ENCODE results near the gene AP2M1.
A peak's percentile ranks its signal among the peaks of the same experiment; 100 is the strongest.

Gene AP2M1

GRCh38 chr3:184181596-184181995 lies 6.9 kb downstream of the AP2M1 start:
- DNase-seq, result no peak

- DNase-seq, result no peak
Measured at GRCh38 chr3:184183679-184184078, 9.0 kb downstream of the AP2M1 start.

GRCh38 chr3:184184546-184185230 lies 10.0 kb downstream of the AP2M1 start:
- DNase-seq, result no peak

- DNase-seq, result peak; percentile 99
Measured at GRCh38 chr3:184185461-184186183, 11.0 kb downstream of the AP2M1 start.

- no peak for DNase-seq
Measured at GRCh38 chr3:184186184-184186901, 11.7 kb downstream of the AP2M1 start, which contains the start of gene ABCF3. TSS of gene ABCF3 (plus strand) at chr3:184186199. CDS start at chr3:184186208, 9 bp downstream.

GRCh38 chr3:184186902-184187207 lies 12.2 kb downstream of the AP2M1 start:
- no peak for DNase-seq

GRCh38 chr3:184188080-184188479 lies 13.4 kb downstream of the AP2M1 start:
- DNase-seq, result no peak

- no peak for DNase-seq
Measured at GRCh38 chr3:184189421-184189820, 14.8 kb downstream of the AP2M1 start.

- DNase-seq, result no peak
Measured at GRCh38 chr3:184192889-184193288, 18.2 kb downstream of the AP2M1 start.

GRCh38 chr3:184193991-184194539 lies 19.4 kb downstream of the AP2M1 start:
- DNase-seq, result no peak

- no peak for DNase-seq
Measured at GRCh38 chr3:184196536-184196935, 21.9 kb downstream of the AP2M1 start.

- DNase-seq, result no peak
Measured at GRCh38 chr3:184198509-184198908, 23.9 kb downstream of the AP2M1 start.

GRCh38 chr3:184200825-184201224 lies 26.2 kb downstream of the AP2M1 start:
- no peak for DNase-seq

GRCh38 chr3:184203526-184203925 lies 28.9 kb downstream of the AP2M1 start:
- no peak for DNase-seq

- no peak for DNase-seq
Measured at GRCh38 chr3:184209146-184209923, 34.7 kb downstream of the AP2M1 start.

- no peak for DNase-seq
Measured at GRCh38 chr3:184211297-184211696, 36.6 kb downstream of the AP2M1 start.

GRCh38 chr3:184211718-184212117 lies 37.1 kb downstream of the AP2M1 start:
- DNase-seq, result no peak

- DNase-seq, result no peak
Measured at GRCh38 chr3:184218814-184219213, 44.2 kb downstream of the AP2M1 start.

- no peak for DNase-seq
Measured at GRCh38 chr3:184222521-184222920, 47.9 kb downstream of the AP2M1 start.

- no peak for DNase-seq
Measured at GRCh38 chr3:184223946-184224345, 49.3 kb downstream of the AP2M1 start.

- peak; percentile 44 to 48 for DNase-seq
Measured at GRCh38 chr3:184227481-184227935, 52.9 kb downstream of the AP2M1 start.

- no peak for DNase-seq
Measured at GRCh38 chr3:184228376-184229137, 53.9 kb downstream of the AP2M1 start.

Data from stimulated activated CD4-positive, alpha-beta T cell treated with anti-CD3 and anti-CD28 coated beads, Interleukin-4, amount 100 ng/mL, for 4 hours (primary cell).